Heart left ventricle (tissue), 16 donors: ENCODE measurements around the gene CHMP4B. TPM values are rescaled to one million over a fixed set of nuclear protein-coding genes. Genes with fewer than 3 reads are reported as not detected.

Source experiments
- ATAC-seq, 4 donors: fragments of 200-7000 bp; cut with Tn5 transposase; one replicate each; pipeline ENCODE4 v1.9.1; 2020 to 2022; ENCODE audit warnings: moderate library complexity in 4 of 4, mild to moderate bottlenecking in 3 of 4, moderate number of reproducible peaks in 1 of 4
- DNase-seq, 5 donors: peaks; one replicate each; pipeline ENCODE4 v3.0.0-alpha.2; 2020
- H3K27ac ChIP-seq, 12 donors: fragments of 200-600 bp; sonication (generic) in 4 of 12; one replicate each; pipeline versions ENCODE4 v1.5.0 to v1.8.0; 2016 to 2022; ENCODE audit warnings: mild to moderate bottlenecking in 2 of 12
- H3K27me3 ChIP-seq, 9 donors: fragments of 200-600 bp; sonication (generic) in 2 of 9; one replicate each; pipeline versions ENCODE4 v1.5.1 to v1.8.0; 2016 to 2022; ENCODE audit warnings: mild to moderate bottlenecking in 3 of 9
- H3K36me3 ChIP-seq, 9 donors: fragments of 200-600 bp; sonication (generic) in 2 of 9; one replicate each; pipeline versions ENCODE4 v1.5.0 to v1.8.0; 2018 to 2022; ENCODE audit warnings: mild to moderate bottlenecking in 2 of 9
- H3K4me1 ChIP-seq, 12 donors: fragments of 200-600 bp; sonication (generic) in 4 of 12; one replicate each; pipeline versions ENCODE4 v1.5.0 to v1.8.0; 2016 to 2022; ENCODE audit warnings: mild to moderate bottlenecking in 3 of 12
- H3K4me3 ChIP-seq, 12 donors: fragments of 200-600 bp; sonication (generic) in 4 of 12; one replicate each; pipeline versions ENCODE4 v1.5.0 to v1.8.0; 2017 to 2022; ENCODE audit warnings: mild to moderate bottlenecking in 9 of 12, moderate library complexity in 4 of 12
- H3K9me3 ChIP-seq, 12 donors: fragments of 200-600 bp; sonication (generic) in 4 of 12; one replicate each; pipeline versions ENCODE4 v1.5.0 to v1.8.0; 2016 to 2022; ENCODE audit warnings: mild to moderate bottlenecking in 1 of 12
- CTCF ChIP-seq, 12 donors: fragments of 200-600 bp; sonication (generic) in 4 of 12; IDR thresholded peaks; one replicate each; pipeline versions ENCODE4 v1.5.0 to v1.8.0; 2018 to 2022; ENCODE audit warnings: antibody characterized with exemption in 12 of 12, mild to moderate bottlenecking in 5 of 12
- POLR2A ChIP-seq, 2 donors: fragments of 450-650 bp; IDR thresholded peaks; one replicate each; pipeline ENCODE4 v1.6.1; 2017; ENCODE audit warnings: antibody characterized with exemption in 2 of 2, mild to moderate bottlenecking in 2 of 2, moderate library complexity in 2 of 2
- WGBS, 4 donors: extraction: QIAGEN DNeasy Blood & Tissue Kit in 2 of 4; methylation state at CpG; one replicate each; pipeline versions ENCODE4 v1.1.5 to v1.1.7; 2013 to 2018; 5-methylcytosine and 5-hydroxymethylcytosine counted together
- intact Hi-C, 10 donors: fragments of 100-400 bp; cut with DNase I; formaldehyde crosslinking; loops; one replicate each; pipeline versions ENCODE4 v1.11.1 to v1.14.2; 2022
- polyA plus RNA-seq, 2 donors: library from polyadenylated mRNA; stranded (reverse); fragments of 200-250 nt; gene quantifications; one replicate each; pipeline ENCODE4 v1.2.3, GENCODE V29; 2013
- total RNA-seq, 9 donors: library from RNA; depleted of rRNA in 2 of 9; stranded (reverse); fragments of >200 nt in 2 of 9; fragmentation: NEBNext Ultra II Directional in 3 of 9; extraction: Animal tissue kit (Norgen Biotek cat#: 25700) in 3 of 9; gene quantifications; one replicate each; pipeline versions ENCODE4 v1.1.0 to v1.2.4, GENCODE V29; 2016 to 2023
- donor health status: ischemic (EF 13 %, LVEDD 7.1; RV severe dilation, severe dysfunction).
- donor health status: healthy with polysubstance abuse.
- donor health status: DM: no; HTN: yes; CAD: no.
- donor health status: DM: no; HTN: no; CAD: no.
- donor health status: ischemic (EF 25% LVEDD 6.9; RV normal size, moderate dysfunction).
- donor health status: ischemic (EF 25% LVEDD 5.7; RV mildly dilated, moderate dysfunction).
- donor health status: healthy.
- donor health status: DM: yes; HTN: yes; CAD: no.
- donor health status: ischemic (EF 35%, LVEDD 5.7; RV mildly dilated, moderate dysfunction).
- donor health status: nonischemic (EF 11% LVEDD 7.7; RV severe dilation, severe dysfunction).
- donor health status: DM: yes; HTN: yes; CAD: no.
- donor health status: PGD.
- donor health status: ischemic (EF 29% LVEDD 5.4; RV normal size, mild dysfunction).
- donor health status: nonischemic (EF 23%, LVEDD 6.1; RV moderate dilation, normal function).

CHMP4B gene
- total and polyA plus RNA-seq, 11 donors = 46.2 to 233 (median 112) TPM

- ATAC-seq (peak in 1 of 4 donors; percentile 30), DNase-seq (no peak)
- H3K27me3 ChIP-seq = no peaks in the 10 kb centered on the region
- H3K4me1 ChIP-seq = peaks cover 8 to 95% (median 83%) of the 10 kb centered on the region in 12 donors
- 25 to 57% (median 40%) methylated on average over 4 of the region's 4 CpGs for WGBS, 4 donors
- H3K36me3 ChIP-seq = peaks cover 0 to 13% (median 0%) of the 10 kb centered on the region in 9 donors
- no peak for TF ChIP-seq CTCF (IDR thresholded peaks at IDR 0.05)
- TF ChIP-seq POLR2A (IDR thresholded peaks at IDR 0.05) = no peak
- intact Hi-C loops = no loop called here
- H3K4me3 ChIP-seq = no peak overlapping the region
- no peaks in the 10 kb centered on the region for H3K9me3 ChIP-seq
- H3K27ac ChIP-seq = peak overlapping the region in 5 of 12 donors; percentile 10 to 69 (median 41)
Measured at GRCh38 chr20:33830371-33830770, 19.2 kb downstream of the CHMP4B start.

GRCh38 chr20:33832103-33832804 is 21.1 kb downstream of the CHMP4B start:
- Histone ChIP-seq H3K27ac (peak overlapping the region in 7 of 12 donors; percentile 14 to 39 (median 33)), H3K4me3 (no peak overlapping the region), H3K4me1 (peaks cover 8 to 95% (median 83%) of the 10 kb centered on the region in 12 donors), H3K9me3 (no peaks in the 10 kb centered on the region), H3K36me3 (peaks cover 0 to 17% (median 0%) of the 10 kb centered on the region in 9 donors), H3K27me3 (no peaks in the 10 kb centered on the region)
- peak in 2 of 5 donors; percentile 33 to 52 for DNase-seq
- TF ChIP-seq CTCF (IDR thresholded peaks at IDR 0.05) = no peak
- TF ChIP-seq POLR2A (IDR thresholded peaks at IDR 0.05) = no peak
- intact Hi-C loops = no loop called here
- peak in 3 of 4 donors; percentile 33 to 52 (median 47) for ATAC-seq
- WGBS, 4 donors = 22 to 35% (median 24%) methylated on average over 11 of the region's 11 CpGs

GRCh38 chr20:33833333-33833732 is 22.2 kb downstream of the CHMP4B start:
- peak overlapping the region in 1 of 12 donors; percentile 23 for H3K27ac ChIP-seq
- 4 to 17% (median 11%) methylated on average over 1 of the region's 1 CpG for WGBS, 4 donors

More at GRCh38 chr20:33833333-33833732, 22.2 kb downstream of the CHMP4B start:
- ATAC-seq (peak in 1 of 4 donors; percentile 9), DNase-seq (no peak)
- Histone ChIP-seq H3K9me3 (no peaks in the 10 kb centered on the region), H3K4me3 (no peak overlapping the region), H3K4me1 (peaks cover 11 to 95% (median 83%) of the 10 kb centered on the region in 12 donors), H3K36me3 (peaks cover 0 to 17% (median 0%) of the 10 kb centered on the region in 9 donors), H3K27me3 (no peaks in the 10 kb centered on the region)
- no peak for TF ChIP-seq POLR2A (IDR thresholded peaks at IDR 0.05)
- TF ChIP-seq CTCF (IDR thresholded peaks at IDR 0.05) = no peak
- intact Hi-C loops = no loop called here
